GM10266 (cell line): ENCODE measurements around the gene DSC2.

Experiments
- DNase-seq: peaks from one replicate; pipeline ENCODE4 v3.0.0; 2012; ENCODE audit errors: extremely low spot score
- TF ChIP-seq, protein P1 (sequence below): IDR thresholded peaks from 2 replicates; pipeline ENCODE4 v1.5.1; 2012; ENCODE audit warnings: mild to moderate bottlenecking, low read depth; ENCODE audit not compliant: control insufficient read depth, insufficient read depth; ENCODE audit errors: missing control alignments

DSC2 gene

DNA sequence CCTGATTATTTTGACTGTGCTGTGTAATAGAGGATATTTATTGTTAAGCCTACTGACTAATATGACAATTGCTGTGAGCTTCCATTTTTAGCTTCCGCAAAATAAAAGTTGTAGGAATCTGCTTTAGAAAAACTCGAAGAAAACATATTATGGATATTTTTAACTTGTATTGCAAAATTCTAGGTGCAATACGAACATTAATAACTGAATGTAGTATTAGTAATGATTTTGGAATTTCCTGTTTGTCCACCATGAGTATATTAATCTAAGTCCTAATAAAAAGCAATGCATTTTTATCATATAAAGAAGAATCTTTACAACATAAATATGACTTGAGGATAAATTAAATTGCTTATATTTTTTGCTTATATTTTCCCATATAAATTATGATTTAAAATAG is 57.3 kb downstream of the DSC2 start:
- no peak for DNase-seq
- TF ChIP-seq, protein P1, sequence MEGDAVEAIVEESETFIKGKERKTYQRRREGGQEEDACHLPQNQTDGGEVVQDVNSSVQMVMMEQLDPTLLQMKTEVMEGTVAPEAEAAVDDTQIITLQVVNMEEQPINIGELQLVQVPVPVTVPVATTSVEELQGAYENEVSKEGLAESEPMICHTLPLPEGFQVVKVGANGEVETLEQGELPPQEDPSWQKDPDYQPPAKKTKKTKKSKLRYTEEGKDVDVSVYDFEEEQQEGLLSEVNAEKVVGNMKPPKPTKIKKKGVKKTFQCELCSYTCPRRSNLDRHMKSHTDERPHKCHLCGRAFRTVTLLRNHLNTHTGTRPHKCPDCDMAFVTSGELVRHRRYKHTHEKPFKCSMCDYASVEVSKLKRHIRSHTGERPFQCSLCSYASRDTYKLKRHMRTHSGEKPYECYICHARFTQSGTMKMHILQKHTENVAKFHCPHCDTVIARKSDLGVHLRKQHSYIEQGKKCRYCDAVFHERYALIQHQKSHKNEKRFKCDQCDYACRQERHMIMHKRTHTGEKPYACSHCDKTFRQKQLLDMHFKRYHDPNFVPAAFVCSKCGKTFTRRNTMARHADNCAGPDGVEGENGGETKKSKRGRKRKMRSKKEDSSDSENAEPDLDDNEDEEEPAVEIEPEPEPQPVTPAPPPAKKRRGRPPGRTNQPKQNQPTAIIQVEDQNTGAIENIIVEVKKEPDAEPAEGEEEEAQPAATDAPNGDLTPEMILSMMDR, result no peak

GRCh38 chr18:31043709-31044108 is 58.5 kb downstream of the DSC2 start:
- TF ChIP-seq, protein P1, result no peak
- DNase-seq, result no peak

GRCh38 chr18:31042406-31043181 is 59.6 kb downstream of the DSC2 start, which contains the start of gene DSC3:
Gene DSC3 (minus strand): TSS chr18:31042742. CDS start chr18:31042660, 82 bp downstream.
- TF ChIP-seq, protein P1, result no peak
- peak; percentile 40 for DNase-seq

DNA sequence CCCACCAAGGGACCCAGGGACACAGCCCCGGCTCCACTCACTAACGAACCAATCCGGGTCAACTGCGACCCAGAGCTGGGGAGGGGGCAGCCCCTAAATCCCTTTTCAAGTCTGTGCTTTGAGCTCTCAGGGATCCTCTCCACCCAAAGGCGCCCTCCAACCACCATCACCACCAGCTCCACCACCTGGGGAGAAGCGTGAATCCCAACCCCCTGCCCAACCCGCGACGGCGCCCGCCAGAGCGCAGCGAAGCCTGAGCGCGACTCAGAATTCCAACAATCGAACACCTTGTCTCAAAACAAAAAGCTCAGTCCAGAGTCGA is 60.2 kb downstream of the DSC2 start:
- DNase-seq, result no peak
- TF ChIP-seq, protein P1, result no peak

GRCh38 chr18:31041271-31042083 is 60.7 kb downstream of the DSC2 start:
- TF ChIP-seq, protein P1, result no peak
- peak; percentile 52 for DNase-seq

- TF ChIP-seq, protein P1, result no peak
- peak; percentile 35 for DNase-seq
Observed at GRCh38 chr18:31040686-31041270, 61.4 kb downstream of the DSC2 start.
